ENCODE results near the gene THEM5. TPM values are rescaled to one million over a fixed set of nuclear protein-coding genes. Genes with fewer than 3 reads are reported as not detected.

THEM5 gene
- total RNA-seq, 1 experiment from 2014 or later, result not detected

Other genes with a start within 250 kb of the THEM5 start
- 36.9 and 43.1 TPM in 2 replicates for gene SNX27, start 241.7 kb downstream of the THEM5 start, total RNA-seq (2022)
- gene CELF3, start 136.9 kb downstream of the THEM5 start, total RNA-seq (2022), result not detected in 2 replicates
- not detected in 2 replicates for gene RIIAD1, start 132.2 kb downstream of the THEM5 start, total RNA-seq (2022)
- 145 and 146 TPM in 2 replicates for gene MRPL9, start 90.2 kb downstream of the THEM5 start, total RNA-seq (2022)
- 5.6 and 10.6 TPM in 2 replicates for gene TDRKH, start 63.2 kb downstream of the THEM5 start, total RNA-seq (2022)
- 0.10 TPM in 1 of 2 replicates, not detected in the other for gene LINGO4, start 48.3 kb downstream of the THEM5 start, total RNA-seq (2022)
- 0.40 and 0.81 TPM in 2 replicates for gene RORC, start 21.9 kb downstream of the THEM5 start, total RNA-seq (2022)
- not detected in 2 replicates for gene C2CD4D, start 13.9 kb downstream of the THEM5 start, total RNA-seq (2022)
- 27.5 and 29.1 TPM in 2 replicates for gene THEM4, start 55.8 kb upstream of the THEM5 start, total RNA-seq (2022)
- 1,693 and 1,694 TPM in 2 replicates for gene S100A10, start 140.1 kb upstream of the THEM5 start, total RNA-seq (2022)
- gene S100A11, start 183.3 kb upstream of the THEM5 start, total RNA-seq (2022), result 1,562 and 1,998 TPM in 2 replicates
- not detected in 2 replicates for gene TCHHL1, start 235.4 kb upstream of the THEM5 start, total RNA-seq (2022)

Data from MCF 10A (cell line).